ENCODE measurements around the gene CCL17.
"Not testable (repeated sequence)": the region's sequence is repeated elsewhere in the genome, so short reads cannot be mapped to it uniquely, and the experiment has no call there.

CCL17 gene

DNA sequence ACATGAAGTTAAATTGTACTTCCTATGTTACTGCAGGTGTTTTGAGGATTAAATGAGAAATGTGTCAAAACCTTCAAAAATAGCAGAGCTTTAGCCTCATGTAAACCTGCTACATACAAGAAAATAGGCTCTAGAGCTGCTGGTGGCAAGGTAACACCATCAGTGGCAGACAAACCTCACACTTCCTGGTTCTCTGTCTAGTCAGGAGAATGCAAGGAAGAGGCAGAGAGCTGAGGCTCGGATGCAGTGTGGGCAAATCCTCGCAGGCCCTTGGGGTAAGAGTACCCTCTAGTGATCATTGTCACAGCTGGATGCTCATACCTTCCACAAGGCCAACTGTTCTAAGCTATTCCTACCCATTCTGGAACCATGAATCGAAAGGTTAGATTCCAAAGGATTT, 28.4 kb downstream of the CCL17 start:
- no peak for DNase-seq (ENCODE audit: low spot score)

DNA sequence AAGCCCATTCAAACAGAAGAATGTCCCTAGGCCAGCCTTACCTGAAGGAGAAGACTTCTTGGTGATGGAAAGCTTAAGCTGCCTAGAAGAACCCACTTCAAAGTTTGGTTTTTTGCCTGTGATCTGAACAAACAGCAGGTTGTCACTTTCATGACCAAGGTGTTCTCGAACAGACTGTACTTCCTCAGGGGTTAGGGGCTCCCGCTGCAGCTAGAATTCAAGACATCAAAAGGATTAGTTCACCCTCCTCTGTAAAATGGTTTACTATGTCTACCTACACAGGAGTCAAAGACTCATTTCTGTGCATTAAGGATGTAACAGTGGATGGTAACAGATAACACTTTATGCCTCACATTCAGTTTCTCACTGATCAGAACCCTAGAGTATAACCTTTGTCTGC, 29.4 kb downstream of the CCL17 start:
- no peak for DNase-seq (ENCODE audit: low spot score)

DNA sequence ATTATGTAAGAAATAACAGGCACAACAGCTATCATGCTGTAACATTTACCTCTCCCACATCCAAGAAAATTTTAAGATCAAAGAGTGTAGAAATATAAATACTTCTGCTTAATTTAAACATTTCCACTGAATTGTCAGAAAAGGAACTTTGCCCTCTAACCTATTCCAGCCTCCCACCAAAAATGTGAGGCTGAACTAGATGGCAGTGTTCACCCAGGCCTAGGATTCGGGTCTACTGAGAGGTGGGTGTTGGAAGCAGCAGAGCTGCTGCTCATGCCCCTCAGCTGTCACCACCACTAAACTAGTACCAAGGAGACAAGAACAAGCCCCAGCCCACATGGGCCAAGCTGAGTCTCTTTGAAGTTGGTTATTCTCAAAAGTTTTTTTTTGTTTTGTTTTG, 31.3 kb downstream of the CCL17 start:
- DNase-seq (ENCODE audit: low spot score), result no peak

DNA sequence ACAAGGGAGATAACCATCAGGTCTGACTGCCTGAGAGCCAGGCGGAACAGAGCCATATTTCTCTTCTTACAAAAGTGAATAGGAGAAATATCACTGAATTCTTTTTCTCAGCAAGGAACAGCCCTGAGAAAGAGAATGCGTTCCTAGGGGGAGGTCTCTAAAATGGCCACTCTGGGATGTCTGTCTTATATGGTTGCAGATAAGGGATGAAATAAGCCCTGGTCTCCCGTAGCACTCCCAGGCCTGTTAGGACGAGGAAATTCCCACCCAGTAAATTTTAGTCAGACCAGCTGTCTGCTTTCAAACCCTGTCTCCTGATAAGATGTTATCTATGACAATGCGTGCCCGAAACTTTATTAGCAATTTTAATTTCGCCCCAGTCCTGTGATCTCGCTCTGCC, 35.4 kb downstream of the CCL17 start:
- DNase-seq (ENCODE audit: low spot score), result not testable (repeated sequence)

DNA sequence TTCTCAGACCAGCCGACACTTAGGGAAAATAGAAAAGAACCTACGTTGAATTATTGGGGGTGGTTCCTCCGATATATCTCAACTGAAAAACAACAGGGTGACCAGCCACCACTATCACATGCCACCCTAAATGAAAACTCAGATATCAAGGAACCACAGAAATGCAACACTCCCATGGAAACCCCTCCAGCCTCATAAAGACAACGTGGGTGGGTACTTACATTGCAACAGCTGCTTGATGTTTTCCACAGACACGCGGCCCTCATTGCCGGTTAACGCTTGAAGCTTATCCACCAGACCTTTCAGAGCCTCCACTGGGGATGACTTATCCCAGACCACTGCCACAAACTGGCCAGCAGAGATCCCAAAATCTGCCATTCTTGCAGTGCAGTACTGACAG, 36.0 kb downstream of the CCL17 start:
- DNase-seq (ENCODE audit: low spot score), result not testable (repeated sequence)

DNA sequence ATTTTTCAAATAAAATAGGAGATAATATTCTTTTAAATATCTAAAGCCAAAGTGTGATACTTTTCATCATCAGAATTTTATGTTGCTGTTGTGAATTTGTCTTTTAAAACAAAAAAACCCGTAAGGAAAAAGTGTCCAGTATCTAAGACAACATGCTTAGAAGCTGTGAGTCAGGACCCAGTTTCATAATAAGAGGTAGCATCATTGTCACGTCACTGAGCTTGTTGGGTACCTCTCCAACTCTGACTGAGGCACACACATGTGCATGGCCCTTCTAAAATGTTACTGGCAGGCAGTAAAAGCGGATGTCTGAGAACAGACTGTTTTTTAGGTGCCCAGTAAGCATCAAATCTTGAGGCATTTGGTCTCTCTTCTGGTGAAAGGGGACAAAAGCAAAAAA, 40.1 kb downstream of the CCL17 start:
- no peak for DNase-seq (ENCODE audit: low spot score)

DNA sequence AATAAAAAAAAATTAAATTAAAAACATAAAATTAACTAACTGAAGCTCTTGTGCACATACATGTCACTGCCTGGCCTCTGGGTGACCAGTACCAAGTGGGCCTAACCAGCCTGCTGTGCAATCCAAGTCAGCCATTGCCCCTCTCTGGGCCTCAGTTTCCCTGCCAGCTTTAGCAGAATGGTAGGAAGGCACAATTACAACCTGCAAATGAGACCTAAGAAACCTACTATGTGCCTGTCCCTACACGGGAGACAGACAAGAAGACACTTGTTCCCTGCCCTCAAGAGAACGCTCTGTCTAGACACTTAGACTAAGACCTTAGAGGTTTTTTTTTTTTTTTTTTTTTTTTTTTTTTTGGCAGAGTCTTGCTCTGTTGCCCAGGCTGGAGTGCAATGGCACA, 40.9 kb downstream of the CCL17 start:
- DNase-seq (ENCODE audit: low spot score), result no peak

DNA sequence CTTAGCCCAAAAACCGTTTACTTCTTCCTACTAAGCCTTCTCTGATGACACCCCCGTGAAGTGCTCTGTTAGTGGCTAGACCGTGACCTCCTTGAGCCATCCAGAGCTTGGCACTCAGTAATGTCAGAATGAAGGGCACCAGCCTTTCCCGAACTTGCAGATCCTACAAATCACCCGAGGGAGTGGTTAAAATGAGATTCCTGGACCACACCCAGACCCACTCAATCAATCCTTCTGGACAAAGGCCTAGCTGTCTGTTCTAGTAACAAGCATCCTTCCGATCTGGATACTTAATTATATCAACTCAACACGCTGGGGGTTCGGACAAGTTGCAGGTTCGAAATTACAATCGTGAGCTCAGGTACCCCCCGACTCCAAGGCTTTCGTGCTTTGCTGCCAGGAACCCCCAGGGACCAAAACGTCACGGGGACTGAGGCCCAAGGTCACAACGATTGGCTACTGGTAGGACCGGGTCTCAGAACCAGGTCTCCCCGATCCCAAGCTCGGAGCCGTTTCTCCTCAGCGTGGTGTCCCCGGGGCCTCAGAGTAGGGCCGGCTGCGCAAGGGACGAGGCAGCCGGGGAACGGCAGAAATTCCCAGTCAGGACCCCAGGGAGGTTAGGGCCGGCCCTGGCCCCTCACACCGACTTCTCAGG, 42.1 kb downstream of the CCL17 start:
- DNase-seq (ENCODE audit: low spot score), result peak; percentile 20

DNA sequence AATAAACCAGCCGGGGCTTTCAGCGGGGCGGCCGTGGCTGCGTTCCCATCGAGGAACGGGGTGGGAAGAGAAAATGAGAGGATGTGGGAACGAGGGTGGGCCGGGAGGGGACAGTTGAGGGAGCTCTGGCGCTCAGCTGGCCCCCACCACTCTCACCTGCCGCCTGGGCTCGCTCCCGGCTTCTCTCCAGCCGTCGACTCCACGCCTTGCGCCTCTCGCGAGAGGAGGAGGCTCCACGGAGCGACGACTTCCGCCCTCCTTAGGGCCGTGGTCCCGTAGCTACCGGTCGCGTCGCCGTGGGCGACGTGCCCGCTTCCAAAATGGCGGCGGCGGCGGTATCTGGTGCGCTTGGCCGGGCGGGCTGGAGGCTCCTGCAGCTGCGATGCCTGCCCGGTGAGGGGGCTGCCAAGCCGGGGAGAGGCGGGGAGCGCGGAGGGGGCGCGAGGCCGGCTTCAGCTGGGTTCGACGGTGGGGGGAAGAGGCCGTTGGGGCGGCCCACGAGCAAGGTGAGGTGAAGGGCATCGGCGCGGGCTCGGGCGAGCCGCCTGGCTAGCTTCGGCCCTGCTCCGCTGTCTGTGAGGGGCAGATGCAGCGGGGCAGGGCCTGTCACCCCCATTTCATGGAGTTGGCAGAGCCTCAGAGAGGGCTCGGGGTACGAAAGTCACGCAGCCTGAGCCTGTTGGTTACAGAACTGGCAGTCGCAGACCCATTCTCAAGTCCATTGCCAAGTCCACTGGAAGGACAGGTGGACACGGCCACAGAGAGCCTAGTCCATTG, 42.8 kb downstream of the CCL17 start, which contains the start of the genes CIAPIN1 and COQ9:
Gene CIAPIN1 (minus strand): TSS at position 200 of the 777 bp plus-strand sequence. CDS start 6,457 bp downstream, outside the sequence.
Gene COQ9 (plus strand): TSS at position 294 of the 777 bp plus-strand sequence. CDS start 27 bp downstream, at position 321.
- DNase-seq (ENCODE audit: low spot score), result peak; percentile 92

DNA sequence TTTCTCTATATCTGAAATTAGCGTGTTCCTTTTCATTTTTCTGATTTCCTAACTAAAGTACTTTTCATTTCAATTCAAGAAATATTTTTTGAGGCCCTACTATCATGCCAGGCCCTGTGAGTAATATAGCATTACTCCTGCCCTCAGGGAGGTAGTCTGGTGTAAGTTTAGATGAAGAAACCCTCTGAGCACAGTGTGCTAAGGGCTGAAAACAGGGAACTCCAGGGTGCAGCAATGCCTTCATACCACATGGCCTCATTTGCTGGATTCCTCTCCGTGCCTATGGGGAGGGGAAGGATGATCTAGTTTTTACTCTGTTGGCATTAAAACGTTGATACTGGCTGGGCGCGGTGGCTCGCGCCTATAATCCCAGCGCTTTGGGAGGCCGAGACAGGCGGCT, 47.5 kb downstream of the CCL17 start:
- DNase-seq (ENCODE audit: low spot score), result no peak

DNA sequence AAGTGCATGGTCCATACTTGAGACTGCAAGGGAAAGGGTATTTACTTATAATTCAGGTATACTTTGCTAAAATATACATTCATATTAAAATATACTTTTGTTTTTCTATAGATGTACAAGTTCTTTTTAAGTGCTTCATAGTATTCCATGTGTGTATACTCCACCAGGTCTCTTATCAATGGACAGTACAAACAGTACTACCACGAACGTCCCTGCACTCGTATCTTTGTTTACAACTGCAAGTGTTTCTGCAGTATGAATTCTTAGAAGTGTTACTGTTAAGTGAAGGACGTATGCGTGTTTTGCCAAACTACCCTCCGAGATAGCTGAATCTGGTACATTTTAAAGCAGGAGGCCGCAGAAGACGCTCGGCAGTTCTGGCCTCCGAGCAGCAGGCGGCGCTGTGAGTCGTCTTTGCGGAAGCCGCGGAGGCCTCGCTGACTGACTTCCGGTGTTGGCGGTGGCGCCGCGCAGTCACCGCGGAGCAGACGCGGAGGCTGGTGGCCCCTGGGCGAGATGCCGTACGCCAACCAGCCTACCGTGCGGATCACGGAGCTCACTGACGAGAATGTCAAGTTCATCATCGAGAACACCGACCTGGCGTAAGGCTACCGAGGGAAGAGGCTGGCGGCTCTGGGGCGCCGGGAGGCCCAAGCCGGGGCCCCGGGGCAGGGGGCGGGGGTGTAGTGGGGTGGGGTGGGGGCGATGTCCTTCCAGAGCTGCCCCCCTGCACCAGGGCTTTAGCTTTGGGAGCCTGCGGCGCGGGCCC, 57.8 kb downstream of the CCL17 start, which contains the start of gene POLR2C:
Gene POLR2C (plus strand): TSS at position 471 of the 769 bp plus-strand sequence. CDS start 46 bp downstream, at position 517.
- DNase-seq (ENCODE audit: low spot score), result peak; percentile 90

DNA sequence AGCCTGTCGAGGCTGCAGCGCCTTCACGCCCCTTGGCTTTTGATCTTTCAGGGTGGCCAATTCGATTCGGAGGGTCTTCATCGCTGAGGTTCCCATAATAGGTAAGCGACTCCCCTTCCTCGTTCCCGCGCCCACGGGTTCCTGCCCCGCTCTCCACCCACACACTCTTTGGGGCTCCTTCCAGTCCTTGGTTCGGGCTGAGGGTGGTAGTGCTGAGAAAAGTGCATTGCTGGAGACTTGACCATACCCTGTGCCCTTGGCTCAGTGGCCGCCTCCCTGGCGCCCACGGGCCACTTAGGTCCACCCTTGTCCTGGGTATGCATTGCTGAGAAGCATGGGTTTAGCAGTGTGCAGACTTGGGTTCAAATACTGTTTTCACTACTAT, 58.4 kb downstream of the CCL17 start:
- no peak for DNase-seq (ENCODE audit: low spot score)

DNA sequence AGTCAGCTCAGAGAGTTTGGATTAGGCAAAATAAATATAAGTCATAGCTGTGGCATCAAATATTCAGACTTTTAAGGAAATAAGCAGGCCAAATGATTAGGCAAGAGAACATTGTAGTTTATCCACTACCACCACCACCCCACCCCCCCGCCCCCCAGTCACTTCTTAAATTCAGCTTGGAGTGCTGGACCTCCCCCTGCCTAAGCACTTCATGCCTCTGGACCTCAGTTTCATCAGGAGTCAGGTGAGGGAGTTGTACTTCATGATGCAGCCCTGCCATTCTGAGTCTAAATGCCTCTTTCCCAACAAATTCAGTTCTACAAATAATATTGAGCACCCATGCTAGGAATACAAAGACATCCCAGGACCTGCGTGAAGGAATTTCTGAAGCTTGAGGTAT, 60.0 kb downstream of the CCL17 start:
- no peak for DNase-seq (ENCODE audit: low spot score)

Data from hematopoietic multipotent progenitor cell treated with erythropoietin and hydrocortisone succinate and interleukin-3 and kit ligand, for 17 days (in vitro differentiated cells).